RWPE2 (cell line): Measurements from ENCODE around the gene HDAC8.

Source experiments
- ATAC-seq: fragments of 200-7000 bp; cut with Tn5 transposase; 3 replicates; pipeline ENCODE4 v1.9.1; 2021; ENCODE audit warnings: low read depth
- DNase-seq: peaks from one replicate; pipeline ENCODE4 v3.0.0-alpha.2; 2020; ENCODE audit warnings: low spot score
- H3K27ac ChIP-seq: fragments of 450-650 bp; 2 replicates; pipeline ENCODE4 v1.5.1; 2017; ENCODE audit warnings: mild to moderate bottlenecking; ENCODE audit not compliant: poor library complexity, severe bottlenecking
- H3K27me3 ChIP-seq: fragments of 250-450 bp; sonication (Bioruptor Pico); 2 replicates; pipeline ENCODE4 v1.5.1; 2021; ENCODE audit warnings: mild to moderate bottlenecking, moderate library complexity; ENCODE audit not compliant: insufficient read depth, poor library complexity, severe bottlenecking
- H3K36me3 ChIP-seq: fragments of 250-450 bp; sonication (Bioruptor Pico); 2 replicates; pipeline ENCODE4 v1.5.1; 2020; ENCODE audit warnings: low read depth, mild to moderate bottlenecking, moderate library complexity
- H3K4me1 ChIP-seq: fragments of 250-450 bp; sonication (Bioruptor Pico); 2 replicates; pipeline ENCODE4 v1.5.1; 2021; ENCODE audit warnings: mild to moderate bottlenecking, moderate library complexity; ENCODE audit not compliant: insufficient read depth, poor library complexity, severe bottlenecking
- H3K4me3 ChIP-seq: fragments of 250-450 bp; sonication (Bioruptor Pico); 2 replicates; pipeline ENCODE4 v1.5.1; 2021; ENCODE audit warnings: mild to moderate bottlenecking, moderate library complexity; ENCODE audit not compliant: severe bottlenecking
- H3K9me3 ChIP-seq: fragments of 250-450 bp; sonication (Bioruptor Pico); 2 replicates; pipeline ENCODE4 v1.5.1; 2021; ENCODE audit warnings: mild to moderate bottlenecking, moderate library complexity; ENCODE audit not compliant: severe bottlenecking
- TF ChIP-seq, protein P1 (sequence below): fragments of 450-650 bp; IDR thresholded peaks from one replicate; pipeline ENCODE4 v1.5.1; 2017; ENCODE audit warnings: mild to moderate bottlenecking, moderate library complexity; ENCODE audit not compliant: poor library complexity, severe bottlenecking

Gene HDAC8

DNA sequence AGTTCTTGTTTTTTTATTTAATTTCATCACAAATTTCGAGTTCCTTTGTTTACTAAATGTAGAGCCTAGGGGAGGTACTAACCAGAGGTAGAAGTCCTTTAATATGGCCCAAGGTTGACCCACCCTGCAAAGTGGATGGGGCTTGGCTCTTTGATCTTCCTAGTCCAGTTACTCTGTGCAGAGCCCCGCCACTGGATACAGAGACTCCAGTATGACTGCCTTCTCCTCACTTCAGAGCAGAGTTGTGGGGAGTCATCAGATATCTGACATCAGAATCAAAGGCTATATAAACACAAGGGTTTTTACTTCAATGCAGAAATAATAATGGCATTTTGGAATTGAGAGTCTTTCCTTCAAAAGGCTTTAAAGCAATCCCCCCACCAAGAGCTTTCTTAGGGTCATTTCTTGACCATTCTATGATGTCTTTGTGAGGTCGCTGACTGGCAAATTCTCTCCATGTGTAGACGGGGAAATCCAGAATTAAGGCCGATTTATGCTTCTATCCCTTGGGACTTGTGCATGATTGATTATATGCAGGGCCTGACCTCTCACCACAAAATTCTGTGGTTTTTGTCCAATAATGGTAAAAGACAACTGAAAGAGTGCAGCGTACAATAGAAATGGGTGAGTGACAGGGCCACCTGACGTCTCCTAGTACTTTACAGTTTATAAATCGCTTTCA is 178.7 kb downstream of the HDAC8 start:
- no peak for ATAC-seq
- no peaks in the 10 kb centered on the region for H3K9me3 ChIP-seq
- TF ChIP-seq, protein P1, sequence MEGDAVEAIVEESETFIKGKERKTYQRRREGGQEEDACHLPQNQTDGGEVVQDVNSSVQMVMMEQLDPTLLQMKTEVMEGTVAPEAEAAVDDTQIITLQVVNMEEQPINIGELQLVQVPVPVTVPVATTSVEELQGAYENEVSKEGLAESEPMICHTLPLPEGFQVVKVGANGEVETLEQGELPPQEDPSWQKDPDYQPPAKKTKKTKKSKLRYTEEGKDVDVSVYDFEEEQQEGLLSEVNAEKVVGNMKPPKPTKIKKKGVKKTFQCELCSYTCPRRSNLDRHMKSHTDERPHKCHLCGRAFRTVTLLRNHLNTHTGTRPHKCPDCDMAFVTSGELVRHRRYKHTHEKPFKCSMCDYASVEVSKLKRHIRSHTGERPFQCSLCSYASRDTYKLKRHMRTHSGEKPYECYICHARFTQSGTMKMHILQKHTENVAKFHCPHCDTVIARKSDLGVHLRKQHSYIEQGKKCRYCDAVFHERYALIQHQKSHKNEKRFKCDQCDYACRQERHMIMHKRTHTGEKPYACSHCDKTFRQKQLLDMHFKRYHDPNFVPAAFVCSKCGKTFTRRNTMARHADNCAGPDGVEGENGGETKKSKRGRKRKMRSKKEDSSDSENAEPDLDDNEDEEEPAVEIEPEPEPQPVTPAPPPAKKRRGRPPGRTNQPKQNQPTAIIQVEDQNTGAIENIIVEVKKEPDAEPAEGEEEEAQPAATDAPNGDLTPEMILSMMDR: no peak
- H3K4me1 ChIP-seq: no peaks in the 10 kb centered on the region
- H3K4me3 ChIP-seq: no peak overlapping the region
- H3K27ac ChIP-seq: no peak overlapping the region
- H3K27me3 ChIP-seq: no peaks in the 10 kb centered on the region
- DNase-seq: no peak
- no peaks in the 10 kb centered on the region for H3K36me3 ChIP-seq

- TF ChIP-seq, protein P1: no peak
- Histone ChIP-seq H3K4me3 (no peak overlapping the region), H3K36me3 (no peaks in the 10 kb centered on the region), H3K9me3 (no peaks in the 10 kb centered on the region), H3K27ac (no peak overlapping the region), H3K4me1 (no peaks in the 10 kb centered on the region), H3K27me3 (no peaks in the 10 kb centered on the region)
- ATAC-seq: no peak
- DNase-seq: no peak
These were observed 179.5 kb downstream of the HDAC8 start for GRCh38 chrX:72392816-72393800.

- TF ChIP-seq, protein P1: no peak
- no peaks in the 10 kb centered on the region for H3K27me3 ChIP-seq
These were observed 180.6 kb downstream of the HDAC8 start for GRCh38 chrX:72392042-72392441.

GRCh38 chrX:72387247-72387646 is 185.4 kb downstream of the HDAC8 start:
- no peaks in the 10 kb centered on the region for H3K4me1 ChIP-seq
- DNase-seq (no peak), ATAC-seq (no peak)
- no peak overlapping the region for H3K4me3 ChIP-seq
- TF ChIP-seq, protein P1: no peak
- no peaks in the 10 kb centered on the region for H3K36me3 ChIP-seq
- no peaks in the 10 kb centered on the region for H3K27me3 ChIP-seq
- no peak overlapping the region for H3K27ac ChIP-seq
- no peaks in the 10 kb centered on the region for H3K9me3 ChIP-seq

More at GRCh38 chrX:72392042-72392441, 180.6 kb downstream of the HDAC8 start:
- H3K36me3 ChIP-seq: no peaks in the 10 kb centered on the region
- ATAC-seq: no peak
- DNase-seq: no peak
- H3K4me3 ChIP-seq: no peak overlapping the region
- no peak overlapping the region for H3K27ac ChIP-seq
- H3K4me1 ChIP-seq: no peaks in the 10 kb centered on the region
- no peaks in the 10 kb centered on the region for H3K9me3 ChIP-seq
